Left lung (tissue), 10 donors: Measurements from ENCODE around the gene PIM3. TPM values are rescaled to one million over a fixed set of nuclear protein-coding genes. Genes with fewer than 3 reads are reported as not detected.

Source experiments
- ATAC-seq: fragments of 200-7000 bp; cut with Tn5 transposase; one replicate; pipeline ENCODE4 v1.9.1; 2020; ENCODE audit warnings: moderate library complexity
- DNase-seq, 4 donors: peaks; one replicate each; pipeline ENCODE4 v3.0.0-alpha.2; 2013 to 2020
- H3K27ac ChIP-seq, 2 donors: fragments of 200-600 bp; sonication (generic) in 1 of 2; one replicate each; pipeline versions ENCODE4 v1.5.0 to v1.8.0; 2020 to 2021
- H3K27me3 ChIP-seq, 2 donors: fragments of 200-600 bp; sonication (generic) in 1 of 2; one replicate each; pipeline versions ENCODE4 v1.5.0 to v1.8.0; 2020 to 2021
- H3K36me3 ChIP-seq, 2 donors: fragments of 200-600 bp; sonication (generic) in 1 of 2; one replicate each; pipeline versions ENCODE4 v1.5.0 to v1.8.0; 2020 to 2021
- H3K4me1 ChIP-seq, 2 donors: fragments of 200-600 bp; one replicate each; pipeline ENCODE4 v1.8.0; 2021
- H3K4me3 ChIP-seq, 2 donors: fragments of 200-600 bp; sonication (generic) in 1 of 2; one replicate each; pipeline versions ENCODE4 v1.5.0 to v1.8.0; 2020 to 2021; ENCODE audit warnings: mild to moderate bottlenecking in 1 of 2
- H3K9me3 ChIP-seq, 2 donors: fragments of 200-600 bp; sonication (generic) in 1 of 2; one replicate each; pipeline versions ENCODE4 v1.5.0 to v1.8.0; 2020 to 2021
- intact Hi-C, 2 donors: fragments of 100-400 bp; cut with DNase I; formaldehyde crosslinking; loops; one replicate each; pipeline versions ENCODE4 v1.11.2 to v1.14.2; 2022
- polyA plus RNA-seq, 6 donors: library from polyadenylated mRNA; unstranded; fragments of 120-200 nt; gene quantifications; one replicate each; pipeline ENCODE4 v1.2.1, GENCODE V29; 2013; ENCODE audit not compliant: insufficient read length in 6 of 6
- total RNA-seq, 2 donors: library from RNA; stranded (reverse); fragmentation: NEBNext Ultra II Directional; extraction: Animal tissue kit (Norgen Biotek cat#: 25700); gene quantifications; one replicate each; pipeline ENCODE4 v1.2.1, GENCODE V29; 2021
- TF ChIP-seq, protein P1 (sequence below), 2 donors: fragments of 200-600 bp; sonication (generic) in 1 of 2; IDR thresholded peaks; one replicate each; pipeline versions ENCODE4 v1.5.0 to v1.8.0; 2021; ENCODE audit warnings: antibody characterized with exemption in 2 of 2
- donor health status: DM: no; HTN: yes; CAD: no.
- donor health status: DM: no; HTN: no; CAD: no.

PIM3 gene
- total and polyA plus RNA-seq, 8 donors, result 21.3 to 129 (median 32.1) TPM

DNA sequence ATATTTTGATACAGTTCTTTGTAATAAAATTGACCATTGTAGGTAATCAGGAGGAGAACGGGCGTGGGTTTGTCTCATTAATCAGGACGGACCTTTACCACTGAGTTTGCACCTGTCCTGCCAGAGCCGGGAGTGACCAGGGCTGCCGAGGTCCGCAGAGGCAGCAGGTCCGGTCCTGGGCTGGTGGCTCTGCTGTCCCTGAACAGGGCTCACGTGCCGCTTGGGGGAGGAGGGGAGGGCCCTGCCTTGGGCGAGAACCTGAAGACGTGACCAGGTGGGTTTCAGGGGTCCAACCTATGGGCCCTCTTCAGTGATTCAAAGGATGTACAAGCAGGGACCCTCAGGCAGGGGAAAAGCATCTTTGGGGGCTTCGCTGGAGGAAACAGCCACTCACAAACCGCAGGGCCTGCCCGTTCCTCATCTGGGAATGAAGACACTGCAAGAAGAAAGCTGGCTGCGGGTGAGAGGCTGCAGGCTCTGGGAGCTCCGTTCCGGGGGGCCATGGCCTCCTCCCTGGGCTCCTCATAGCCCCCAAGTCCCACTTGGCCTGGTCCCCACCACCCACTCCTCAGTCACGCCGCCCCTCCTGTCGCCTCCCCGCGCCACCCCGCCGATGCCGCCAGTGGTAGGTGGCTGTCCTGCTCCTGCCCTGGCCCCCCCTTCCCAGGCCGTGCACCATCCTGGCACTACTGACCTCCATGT lies 32.9 kb upstream of the PIM3 start:
- Histone ChIP-seq H3K27ac (no peak overlapping the region), H3K36me3 (peaks cover 0 to 41% of the 10 kb centered on the region in 2 donors), H3K4me3 (no peak overlapping the region), H3K4me1 (peaks cover 10 to 47% of the 10 kb centered on the region in 2 donors), H3K9me3 (no peaks in the 10 kb centered on the region), H3K27me3 (peaks cover 0 to 9% of the 10 kb centered on the region in 2 donors)
- TF ChIP-seq, protein P1, sequence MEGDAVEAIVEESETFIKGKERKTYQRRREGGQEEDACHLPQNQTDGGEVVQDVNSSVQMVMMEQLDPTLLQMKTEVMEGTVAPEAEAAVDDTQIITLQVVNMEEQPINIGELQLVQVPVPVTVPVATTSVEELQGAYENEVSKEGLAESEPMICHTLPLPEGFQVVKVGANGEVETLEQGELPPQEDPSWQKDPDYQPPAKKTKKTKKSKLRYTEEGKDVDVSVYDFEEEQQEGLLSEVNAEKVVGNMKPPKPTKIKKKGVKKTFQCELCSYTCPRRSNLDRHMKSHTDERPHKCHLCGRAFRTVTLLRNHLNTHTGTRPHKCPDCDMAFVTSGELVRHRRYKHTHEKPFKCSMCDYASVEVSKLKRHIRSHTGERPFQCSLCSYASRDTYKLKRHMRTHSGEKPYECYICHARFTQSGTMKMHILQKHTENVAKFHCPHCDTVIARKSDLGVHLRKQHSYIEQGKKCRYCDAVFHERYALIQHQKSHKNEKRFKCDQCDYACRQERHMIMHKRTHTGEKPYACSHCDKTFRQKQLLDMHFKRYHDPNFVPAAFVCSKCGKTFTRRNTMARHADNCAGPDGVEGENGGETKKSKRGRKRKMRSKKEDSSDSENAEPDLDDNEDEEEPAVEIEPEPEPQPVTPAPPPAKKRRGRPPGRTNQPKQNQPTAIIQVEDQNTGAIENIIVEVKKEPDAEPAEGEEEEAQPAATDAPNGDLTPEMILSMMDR (IDR thresholded peaks at IDR 0.05), result no peak
- no peak for DNase-seq
- no peak for ATAC-seq
- intact Hi-C loops, result loop anchor here in 1 of 2 donors (2.0 to 10.0 kb wide), 3 partner anchors 57 to 133 kb away; no protein-coding TSS in a partner anchor

DNA sequence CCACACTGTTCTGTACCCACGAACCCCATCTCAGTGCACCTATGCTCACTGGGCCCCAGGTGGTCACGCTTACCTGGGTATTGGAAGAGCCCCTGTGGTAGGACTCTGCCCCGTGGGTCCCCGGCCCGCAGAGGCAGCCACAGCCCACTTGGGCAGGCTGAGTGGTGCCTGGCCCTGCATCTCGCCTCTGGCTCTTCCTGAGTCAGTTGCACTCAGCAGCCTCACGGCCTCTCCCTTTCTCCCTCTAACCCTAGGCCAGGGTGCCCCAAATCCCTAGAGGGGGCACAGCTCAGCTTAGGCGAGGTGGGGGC lies 32.4 kb upstream of the PIM3 start:
- H3K4me3 ChIP-seq, result no peak overlapping the region
- no peak overlapping the region for H3K27ac ChIP-seq
- H3K36me3 ChIP-seq, result peaks cover 0 to 37% of the 10 kb centered on the region in 2 donors
- H3K4me1 ChIP-seq, result peaks cover 14 to 52% of the 10 kb centered on the region in 2 donors
- peaks cover 0 to 9% of the 10 kb centered on the region in 2 donors for H3K27me3 ChIP-seq
- H3K9me3 ChIP-seq, result no peaks in the 10 kb centered on the region
- TF ChIP-seq, protein P1 (IDR thresholded peaks at IDR 0.05), result no peak
- ATAC-seq (no peak), DNase-seq (no peak)
- intact Hi-C loops, result loop anchor here in 1 of 2 donors (2.0 to 10.0 kb wide), 3 partner anchors 57 to 133 kb away; no protein-coding TSS in a partner anchor

DNA sequence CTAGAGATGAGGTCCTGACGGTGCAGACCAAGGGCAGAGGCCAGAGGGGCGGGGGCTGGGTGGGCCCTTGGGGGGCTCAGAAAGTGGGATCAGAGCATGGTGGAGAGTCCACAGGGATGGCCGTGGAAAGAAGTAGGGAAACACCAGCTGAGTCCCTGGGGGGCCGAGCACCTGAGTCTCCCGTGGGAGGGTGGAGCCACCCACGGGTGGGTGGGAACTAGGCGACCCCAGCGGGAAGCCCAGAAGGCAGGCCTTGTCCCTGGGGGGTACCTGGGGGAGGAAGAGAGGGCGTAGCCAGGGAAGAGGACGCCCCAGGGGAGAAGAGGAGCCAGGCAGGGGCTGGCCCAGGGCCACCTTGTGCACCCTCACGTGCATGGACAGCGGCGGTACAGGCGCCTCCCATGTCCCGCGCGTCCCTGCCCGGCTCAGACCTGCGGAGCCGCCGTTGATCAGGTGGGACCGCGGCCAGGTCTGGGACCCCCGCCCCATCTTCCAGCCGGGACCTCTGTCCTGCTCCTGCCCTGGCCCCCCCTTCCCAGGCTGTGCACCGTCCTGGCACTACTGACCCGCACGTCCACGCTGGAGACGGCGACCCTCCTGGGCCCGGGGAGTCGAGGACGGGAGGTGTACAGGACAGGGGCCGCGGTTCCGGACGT lies 31.9 kb upstream of the PIM3 start:
- Histone ChIP-seq H3K4me3 (no peak overlapping the region), H3K36me3 (peaks cover 0 to 33% of the 10 kb centered on the region in 2 donors), H3K9me3 (no peaks in the 10 kb centered on the region), H3K4me1 (peaks cover 20 to 58% of the 10 kb centered on the region in 2 donors), H3K27me3 (peaks cover 0 to 9% of the 10 kb centered on the region in 2 donors), H3K27ac (no peak overlapping the region)
- ATAC-seq (no peak), DNase-seq (no peak)
- intact Hi-C loops, result loop anchor here in 1 of 2 donors (2.0 to 10.0 kb wide), 3 partner anchors 56 to 134 kb away; no protein-coding TSS in a partner anchor
- TF ChIP-seq, protein P1 (IDR thresholded peaks at IDR 0.05), result no peak

DNA sequence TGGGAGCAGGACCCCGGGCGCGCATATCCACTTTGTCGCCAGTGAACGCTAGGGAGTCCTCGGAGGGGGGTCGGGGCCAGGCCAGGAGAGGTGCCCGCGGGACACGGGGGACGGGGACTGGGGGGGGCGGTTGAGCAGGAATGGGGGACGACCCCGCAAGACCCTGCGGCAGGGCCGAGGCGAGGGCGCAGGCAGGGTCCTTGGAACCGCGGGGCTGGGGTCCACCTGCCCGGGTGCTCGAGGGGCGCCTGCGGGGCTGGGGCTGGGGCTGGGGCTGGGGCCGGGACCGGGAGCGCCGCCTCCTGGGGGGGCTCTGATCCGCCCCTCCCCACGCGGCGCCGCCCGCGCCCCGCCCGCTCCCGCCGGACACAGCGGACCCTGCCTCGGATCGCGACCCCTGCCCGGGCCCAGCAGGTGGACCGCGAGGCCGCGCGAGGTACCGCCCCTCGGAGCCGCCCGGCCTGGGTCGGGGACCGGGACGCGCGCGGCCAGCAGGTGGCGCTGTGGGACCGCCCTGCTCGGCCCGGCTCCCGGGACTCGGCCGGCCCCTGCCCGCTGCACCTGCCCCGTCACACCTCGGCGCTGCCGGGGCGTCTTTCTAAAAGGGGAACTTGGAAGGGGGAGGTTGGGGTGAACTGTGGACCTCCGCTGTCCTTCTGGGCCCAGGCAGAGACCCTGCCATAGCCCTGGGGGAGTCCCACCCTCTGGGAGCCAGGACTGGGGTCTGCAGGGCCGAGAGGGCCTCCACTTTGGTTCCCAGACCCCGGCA lies 31.2 kb upstream of the PIM3 start:
- H3K36me3 ChIP-seq, result peaks cover 0 to 26% of the 10 kb centered on the region in 2 donors
- TF ChIP-seq, protein P1 (IDR thresholded peaks at IDR 0.05), result peak; percentile 92 to 95
- peak in 2 of 4 donors; percentile 60 to 96 for DNase-seq
- H3K27me3 ChIP-seq, result peaks cover 0 to 9% of the 10 kb centered on the region in 2 donors
- intact Hi-C loops, result loop anchor here in 1 of 2 donors (2.0 to 10.0 kb wide), 3 partner anchors 55 to 135 kb away; no protein-coding TSS in a partner anchor
- H3K4me1 ChIP-seq, result peaks cover 26 to 65% of the 10 kb centered on the region in 2 donors
- no peaks in the 10 kb centered on the region for H3K9me3 ChIP-seq
- H3K27ac ChIP-seq, result no peak overlapping the region
- ATAC-seq, result peak; percentile 62
- no peak overlapping the region for H3K4me3 ChIP-seq
